GM12874 (cell line): Measurements from ENCODE around the gene PPP1R1B.

Experiments
- CTCF ChIP-seq: IDR thresholded peaks from 2 replicates; pipeline ENCODE4 v1.5.1; 2011; ENCODE audit warnings: low read depth, mild to moderate bottlenecking, control low read depth, low read length, moderate library complexity; ENCODE audit not compliant: insufficient read depth

The PPP1R1B gene

GRCh38 chr17:39626171-39627046 lies at the start of gene PPP1R1B:
PPP1R1B (plus strand) TSS chr17:39626952; CDS start chr17:39627393, 441 bp downstream.
- no peak for TF ChIP-seq CTCF

- no peak for TF ChIP-seq CTCF
Observed at GRCh38 chr17:39578272-39578671, 48.5 kb upstream of the PPP1R1B start.

GRCh38 chr17:39579318-39580081 lies 47.3 kb upstream of the PPP1R1B start:
- no peak for TF ChIP-seq CTCF

- TF ChIP-seq CTCF: no peak
Observed at GRCh38 chr17:39580082-39580468, 46.7 kb upstream of the PPP1R1B start.

- TF ChIP-seq CTCF: no peak
Observed at GRCh38 chr17:39581071-39581758, 45.5 kb upstream of the PPP1R1B start.

GRCh38 chr17:39581759-39582085 lies 45.0 kb upstream of the PPP1R1B start:
- no peak for TF ChIP-seq CTCF

GRCh38 chr17:39582658-39583057 lies 44.1 kb upstream of the PPP1R1B start:
- TF ChIP-seq CTCF: no peak
